ENCODE measurements around the gene NT5DC4. TPM values are rescaled to one million over a fixed set of nuclear protein-coding genes. Genes with fewer than 3 reads are reported as not detected.
"Not testable (repeated sequence)": the region's sequence is repeated elsewhere in the genome, so short reads cannot be mapped to it uniquely, and the experiment has no call there.

The NT5DC4 gene
- polyA plus RNA-seq, 4 donors = 0.05 to 0.20 (median 0.14) TPM

GRCh38 chr2:112698834-112699515, 21.8 kb upstream of the NT5DC4 start:
- no peak for DNase-seq (ENCODE audit: low read depth in 4 of 4, low spot score in 2 of 4)

- no peak for DNase-seq (ENCODE audit: low read depth in 4 of 4, low spot score in 2 of 4)
Observed at GRCh38 chr2:112699984-112700667, 20.7 kb upstream of the NT5DC4 start.

DNA sequence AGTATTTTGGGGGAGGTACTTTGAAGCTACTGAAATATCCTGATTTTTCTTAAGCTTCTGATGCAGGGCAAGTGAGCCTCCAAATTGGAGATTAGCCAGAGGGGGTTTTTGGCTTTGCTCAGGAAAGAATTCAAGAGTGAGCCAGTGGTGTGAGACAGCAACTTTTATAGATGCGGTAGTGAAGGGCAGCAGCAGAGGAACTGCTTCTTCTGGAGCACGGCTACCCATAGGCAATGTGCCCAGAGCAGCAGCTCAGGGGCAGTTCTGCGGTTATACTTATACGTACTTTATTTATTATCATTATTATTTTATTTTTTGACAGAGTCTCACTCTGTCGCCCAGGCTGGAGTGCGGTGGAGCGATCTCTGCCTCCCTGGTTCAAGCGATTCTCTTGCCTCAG, 19.8 kb upstream of the NT5DC4 start:
- no peak for DNase-seq (ENCODE audit: low read depth in 4 of 4, low spot score in 2 of 4)

- no peak for DNase-seq (ENCODE audit: low read depth in 4 of 4, low spot score in 2 of 4)
Observed at GRCh38 chr2:112703684-112704083, 17.1 kb upstream of the NT5DC4 start.

DNA sequence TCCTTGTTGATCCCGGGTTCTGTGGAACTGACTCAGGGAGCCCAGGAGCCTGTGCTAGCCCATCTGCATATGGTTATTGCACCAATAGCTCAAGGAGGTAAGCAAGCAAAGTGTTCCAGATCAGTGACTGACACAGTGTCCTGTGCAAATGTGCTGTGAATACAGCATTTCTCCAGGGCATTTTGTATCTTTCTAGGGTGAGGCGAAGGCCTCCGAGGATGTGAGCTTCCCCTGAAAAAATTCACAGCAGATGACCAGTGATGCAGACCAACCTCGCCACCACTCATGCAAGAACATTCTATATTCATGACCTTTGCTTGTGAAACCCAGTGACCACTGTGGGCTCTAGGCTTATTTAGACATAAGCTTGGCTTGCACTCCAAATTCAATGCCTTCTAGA, 15.2 kb upstream of the NT5DC4 start:
- no peak for DNase-seq (ENCODE audit: low read depth in 4 of 4, low spot score in 2 of 4)

DNA sequence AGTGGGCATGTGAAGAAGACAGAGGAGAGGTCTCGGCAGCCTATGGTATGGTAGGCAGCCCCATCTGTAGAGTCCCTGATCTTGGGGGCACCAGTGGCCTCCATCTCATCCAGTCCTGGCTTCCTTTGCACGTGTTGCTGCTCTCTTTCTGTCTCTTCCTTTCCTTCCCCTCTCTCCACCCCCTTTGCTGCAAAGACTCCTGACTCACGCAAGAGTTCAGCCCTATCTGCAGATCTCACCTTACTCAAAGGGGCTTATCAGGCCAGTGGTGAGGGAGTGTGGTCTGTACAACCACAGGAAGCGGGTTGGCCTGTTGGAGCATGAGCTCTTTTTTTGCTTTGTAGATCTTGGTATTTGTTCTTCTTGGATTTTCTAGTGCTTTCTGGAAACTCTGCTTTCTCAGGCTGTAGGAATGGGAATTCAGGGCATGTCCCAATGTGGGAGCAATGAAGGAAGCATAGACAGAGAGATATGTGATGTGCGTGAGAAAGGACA, 14.6 kb upstream of the NT5DC4 start:
- DNase-seq (ENCODE audit: low read depth in 4 of 4, low spot score in 2 of 4) = no peak

DNA sequence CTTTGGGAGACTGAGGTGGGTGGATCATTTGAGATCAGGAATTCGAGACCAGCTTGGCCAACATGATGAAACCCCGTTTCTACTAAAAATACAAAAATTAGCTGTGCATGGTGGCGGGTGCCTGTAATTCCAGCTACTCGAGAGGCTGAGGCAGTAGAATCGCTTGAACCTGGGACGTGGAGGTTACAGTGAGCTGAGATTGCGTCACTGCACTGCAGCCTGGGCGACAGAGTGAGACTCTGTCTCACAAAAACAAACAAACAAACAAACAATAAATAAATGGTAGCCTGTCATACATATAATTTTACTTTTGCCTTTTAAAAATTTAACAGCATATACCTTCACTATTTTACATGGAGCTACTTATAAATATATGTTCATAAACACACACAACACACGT, 13.9 kb upstream of the NT5DC4 start:
- not testable (repeated sequence) for DNase-seq (ENCODE audit: low read depth in 4 of 4, low spot score in 2 of 4)

GRCh38 chr2:112708968-112709367, 11.9 kb upstream of the NT5DC4 start:
- DNase-seq (ENCODE audit: low read depth in 4 of 4, low spot score in 2 of 4) = no peak

- DNase-seq (ENCODE audit: low read depth in 4 of 4, low spot score in 2 of 4) = no peak
Observed at GRCh38 chr2:112709703-112710102, 11.1 kb upstream of the NT5DC4 start.

DNA sequence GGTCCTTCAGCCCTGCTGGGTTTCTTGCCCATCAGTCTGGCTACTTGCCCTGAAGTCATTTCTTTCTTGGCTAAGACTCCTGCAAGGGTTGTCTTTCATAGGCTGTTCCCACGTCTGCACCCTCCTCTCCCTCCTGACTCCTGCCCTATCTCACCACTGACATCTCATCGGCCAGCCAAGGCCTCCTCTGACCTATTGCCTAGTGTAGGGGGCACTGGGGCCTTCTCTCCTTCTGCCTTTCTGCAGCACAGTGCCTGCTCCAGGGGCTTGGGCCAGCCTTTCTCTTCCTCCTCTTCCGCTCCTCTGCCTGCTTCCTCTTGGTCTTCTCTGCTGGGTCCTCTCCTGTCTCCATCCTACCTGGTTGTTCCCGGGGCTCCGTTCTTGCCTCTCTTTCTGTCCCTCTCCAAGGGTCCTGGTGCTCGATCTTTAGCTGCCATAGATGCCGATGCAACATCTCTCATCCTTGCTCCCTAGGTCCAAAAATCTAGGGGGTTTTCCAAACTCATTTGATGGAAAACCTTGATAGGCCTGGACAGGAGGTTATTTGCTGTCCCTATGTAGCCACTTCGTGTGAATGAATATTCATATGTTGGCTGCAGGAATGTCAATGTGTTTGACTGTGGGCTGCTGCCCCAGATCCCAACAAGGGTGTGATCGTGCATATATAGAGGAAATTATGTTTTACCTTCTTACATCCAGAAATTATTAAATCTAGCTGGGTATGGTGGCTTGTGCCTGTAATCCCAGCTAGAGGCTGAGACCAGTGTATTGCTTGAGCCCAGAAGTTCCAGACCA, 9.7 kb upstream of the NT5DC4 start:
- DNase-seq (ENCODE audit: low read depth in 4 of 4, low spot score in 2 of 4) = no peak

DNA sequence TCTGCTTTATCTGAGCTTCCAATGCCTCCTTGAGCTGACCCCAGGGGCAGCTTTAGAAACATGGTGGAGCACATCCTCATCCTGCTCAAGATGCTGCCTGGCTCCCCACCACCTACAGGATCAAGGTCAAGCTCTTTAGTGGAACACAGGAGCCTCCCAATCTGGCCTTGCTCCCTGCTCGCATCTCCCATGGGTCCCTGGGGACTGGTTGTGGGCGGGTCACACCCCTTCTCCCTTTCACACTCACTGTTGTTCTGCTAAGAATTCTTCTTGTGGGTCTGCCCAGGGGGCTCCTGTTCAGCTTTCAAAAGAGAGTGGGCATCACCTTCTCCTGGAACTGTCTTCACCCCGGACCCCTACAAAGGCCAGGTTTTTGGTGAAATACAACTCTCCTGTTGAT, 8.4 kb upstream of the NT5DC4 start:
- DNase-seq (ENCODE audit: low read depth in 4 of 4, low spot score in 2 of 4) = no peak

DNA sequence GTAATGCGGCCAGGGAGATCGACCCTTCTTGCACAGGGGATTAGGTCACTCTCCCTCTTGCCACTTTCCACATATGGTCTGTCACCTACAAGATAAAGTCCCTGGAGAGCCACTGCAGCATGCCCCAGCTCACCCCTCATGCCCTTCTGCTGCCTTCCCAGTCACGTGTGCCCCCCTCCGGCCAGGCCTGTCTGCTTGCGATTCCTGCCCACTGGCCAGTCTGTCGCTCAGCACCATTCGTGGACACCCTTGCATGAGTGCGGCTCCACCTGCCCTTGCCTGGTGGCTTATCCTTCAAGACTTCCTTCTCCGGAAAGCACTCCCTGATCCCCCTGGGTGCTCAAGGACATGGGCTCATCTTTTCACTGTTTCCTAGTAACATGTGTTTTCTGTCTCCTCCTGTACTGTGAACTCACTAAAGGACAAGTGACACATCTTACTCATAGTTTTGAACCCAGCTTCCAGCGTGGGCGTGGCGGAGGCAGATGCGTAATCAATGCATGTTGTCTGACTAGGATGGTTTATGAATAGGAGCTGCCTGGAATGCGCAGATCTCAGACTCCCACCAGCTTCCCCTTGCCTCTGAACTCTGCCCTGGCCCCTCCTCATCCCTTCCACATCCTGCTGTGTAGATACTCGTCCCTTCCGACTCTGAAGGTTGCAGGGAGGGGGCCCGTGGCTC, 7.8 kb upstream of the NT5DC4 start:
- no peak for DNase-seq (ENCODE audit: low read depth in 4 of 4, low spot score in 2 of 4)

- no peak for DNase-seq (ENCODE audit: low read depth in 4 of 4, low spot score in 2 of 4)
Observed at GRCh38 chr2:112713585-112713925, 7.3 kb upstream of the NT5DC4 start.

DNA sequence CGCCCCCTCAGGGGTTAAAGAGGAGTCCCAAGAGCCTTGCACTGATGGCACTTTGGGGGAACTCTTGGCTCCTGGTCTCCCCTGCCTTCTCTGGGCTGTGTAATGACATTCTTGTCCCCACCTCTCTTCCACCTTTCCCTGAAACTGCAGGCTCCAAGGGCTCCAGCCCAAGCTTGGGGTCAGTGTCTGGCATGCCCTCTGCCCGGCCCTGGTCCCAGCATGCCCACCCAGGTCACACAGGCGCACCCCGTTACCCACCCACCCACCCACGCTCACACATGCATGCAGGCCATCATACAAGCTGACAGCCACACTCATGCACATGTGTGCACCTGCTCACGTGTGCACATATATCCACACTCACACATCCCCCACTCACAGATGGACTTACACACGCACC, 6.9 kb upstream of the NT5DC4 start:
- DNase-seq (ENCODE audit: low read depth in 4 of 4, low spot score in 2 of 4) = no peak

DNA sequence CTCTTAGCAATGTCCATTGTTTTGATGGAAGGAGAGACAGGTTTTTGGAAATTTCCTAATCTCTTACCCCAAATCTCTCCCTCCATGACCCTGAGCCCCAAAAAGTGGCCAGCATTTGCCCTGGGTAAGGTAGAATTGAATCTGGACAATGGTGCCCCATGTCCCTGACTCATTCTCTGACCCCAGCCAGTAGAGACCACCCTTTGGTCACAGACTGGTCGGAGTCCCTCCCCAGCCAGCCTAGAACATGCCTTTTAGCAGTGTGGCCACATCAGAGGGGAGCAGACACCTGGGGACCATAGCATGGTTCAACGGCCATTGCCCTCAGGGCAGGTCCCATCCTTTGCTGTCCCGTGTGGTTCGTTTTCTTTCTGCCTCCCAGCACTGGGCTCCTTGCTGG, 6.5 kb upstream of the NT5DC4 start:
- no peak for DNase-seq (ENCODE audit: low read depth in 4 of 4, low spot score in 2 of 4)

DNA sequence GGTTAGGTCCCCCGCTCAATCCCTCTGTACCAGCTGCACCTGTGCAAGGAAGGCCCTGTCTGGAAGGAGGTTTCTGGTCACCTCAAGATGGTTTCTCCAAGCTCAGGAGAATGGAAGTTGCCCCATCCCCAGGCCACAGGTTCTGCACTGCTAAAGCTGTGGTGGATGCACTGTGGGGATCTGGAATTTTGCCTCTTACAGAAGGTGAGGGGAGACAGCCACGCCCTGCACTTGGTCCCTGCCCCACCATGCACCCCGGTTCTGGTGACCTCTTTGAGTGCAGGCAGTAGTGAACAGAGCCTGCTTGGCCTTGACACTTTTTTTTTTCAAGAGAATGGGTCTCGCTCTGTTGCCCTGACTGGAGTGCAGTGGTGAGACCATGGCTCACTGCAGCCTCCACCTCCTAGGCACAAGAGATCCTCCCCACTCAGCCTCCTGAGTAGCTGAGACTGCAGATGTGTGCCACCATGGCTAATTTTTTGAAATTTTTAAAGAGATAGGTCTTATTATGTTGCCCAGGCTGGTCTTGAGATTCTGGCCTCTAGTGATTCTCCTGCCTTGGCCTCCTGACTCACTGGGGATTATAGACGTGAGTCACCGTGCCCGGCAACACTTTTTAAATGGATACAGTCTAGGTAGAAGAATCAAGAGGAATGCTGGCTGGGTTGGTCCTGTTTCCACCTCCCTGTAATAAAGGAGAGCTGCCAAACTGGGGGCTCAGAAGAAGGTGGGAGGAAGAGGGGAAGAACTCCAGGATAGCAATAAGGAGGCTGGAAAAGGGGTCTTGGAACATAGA, 5.8 kb upstream of the NT5DC4 start:
- DNase-seq (ENCODE audit: low read depth in 4 of 4, low spot score in 2 of 4) = no peak

GRCh38 chr2:112716094-112716493, 4.7 kb upstream of the NT5DC4 start:
- DNase-seq (ENCODE audit: low read depth in 4 of 4, low spot score in 2 of 4) = not testable (repeated sequence)

DNA sequence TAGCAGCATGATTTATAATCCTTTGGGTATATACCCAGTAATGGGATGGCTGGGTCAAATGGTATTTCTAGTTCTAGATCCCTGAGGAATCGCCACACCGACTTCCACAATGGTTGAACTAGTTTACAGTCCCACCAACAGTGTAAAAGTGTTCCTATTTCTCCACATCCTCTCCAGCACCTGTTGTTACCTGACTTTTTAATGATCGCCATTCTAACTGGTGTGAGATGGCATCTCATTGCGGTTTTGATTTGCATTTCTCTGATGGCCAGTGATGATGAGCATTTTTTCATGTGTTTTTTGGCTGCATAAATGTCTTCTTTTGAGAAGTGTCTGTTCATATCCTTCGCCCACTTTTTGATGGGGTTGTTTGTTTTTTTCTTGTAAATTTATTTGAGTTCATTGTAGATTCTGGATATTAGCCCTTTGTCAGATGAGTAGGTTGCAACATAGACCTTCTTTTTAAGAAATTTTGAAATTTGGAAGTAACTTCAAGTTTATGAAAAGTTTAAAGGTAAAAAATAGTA, 3.9 kb upstream of the NT5DC4 start:
- not testable (repeated sequence) for DNase-seq (ENCODE audit: low read depth in 4 of 4, low spot score in 2 of 4)

DNA sequence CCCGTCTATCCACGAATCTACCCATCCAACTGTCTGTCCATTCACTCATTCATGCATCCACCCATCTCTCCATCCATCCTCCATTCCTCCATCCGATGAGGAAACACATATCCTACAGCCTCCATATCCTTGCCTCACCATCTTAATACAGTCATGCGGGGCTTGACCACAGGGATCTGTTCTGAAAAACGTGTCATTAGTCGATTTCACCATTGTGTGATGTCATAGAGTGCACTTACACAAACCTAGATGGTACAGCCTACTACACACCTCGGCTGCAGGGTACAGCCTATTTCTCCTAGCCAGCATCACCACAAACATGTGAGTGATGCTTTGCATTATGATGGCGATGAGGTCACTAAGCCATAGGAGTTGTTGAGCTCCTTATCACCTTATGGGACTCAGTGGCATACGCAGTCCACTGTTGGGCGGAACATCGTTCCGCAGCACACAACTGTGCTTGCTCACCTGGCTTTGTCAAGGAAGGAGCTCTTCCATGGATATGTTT, 1.9 kb upstream of the NT5DC4 start:
- DNase-seq (ENCODE audit: low read depth in 4 of 4, low spot score in 2 of 4) = no peak

Data from left renal cortex interstitium (tissue), 4 donors.